ENCODE measurements around the gene SVIL.
"Not testable (repeated sequence)": the region's sequence is repeated elsewhere in the genome, so short reads cannot be mapped to it uniquely, and the experiment has no call there.

SVIL gene

DNA sequence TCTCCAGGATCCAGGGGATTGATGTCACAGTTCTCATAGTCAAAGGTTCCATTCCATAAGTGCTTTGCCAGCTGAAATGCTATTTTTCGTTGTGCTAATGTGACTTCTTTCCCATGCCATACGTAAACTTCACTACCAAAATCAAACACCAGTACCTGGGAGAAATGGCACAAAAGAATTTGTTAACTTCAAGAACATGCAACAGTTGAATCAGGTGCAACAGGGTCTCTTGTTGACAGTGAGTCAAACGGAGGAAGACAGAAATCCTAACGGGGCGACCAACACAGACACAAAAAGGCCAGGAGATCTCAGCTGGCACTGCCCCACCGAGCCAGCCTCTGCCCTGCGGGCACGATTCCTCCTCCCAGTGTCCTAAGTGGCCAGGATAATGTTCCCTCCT is 150.1 kb downstream of the SVIL start:
- DNase-seq (ENCODE audit: low spot score) = not testable (repeated sequence)

DNA sequence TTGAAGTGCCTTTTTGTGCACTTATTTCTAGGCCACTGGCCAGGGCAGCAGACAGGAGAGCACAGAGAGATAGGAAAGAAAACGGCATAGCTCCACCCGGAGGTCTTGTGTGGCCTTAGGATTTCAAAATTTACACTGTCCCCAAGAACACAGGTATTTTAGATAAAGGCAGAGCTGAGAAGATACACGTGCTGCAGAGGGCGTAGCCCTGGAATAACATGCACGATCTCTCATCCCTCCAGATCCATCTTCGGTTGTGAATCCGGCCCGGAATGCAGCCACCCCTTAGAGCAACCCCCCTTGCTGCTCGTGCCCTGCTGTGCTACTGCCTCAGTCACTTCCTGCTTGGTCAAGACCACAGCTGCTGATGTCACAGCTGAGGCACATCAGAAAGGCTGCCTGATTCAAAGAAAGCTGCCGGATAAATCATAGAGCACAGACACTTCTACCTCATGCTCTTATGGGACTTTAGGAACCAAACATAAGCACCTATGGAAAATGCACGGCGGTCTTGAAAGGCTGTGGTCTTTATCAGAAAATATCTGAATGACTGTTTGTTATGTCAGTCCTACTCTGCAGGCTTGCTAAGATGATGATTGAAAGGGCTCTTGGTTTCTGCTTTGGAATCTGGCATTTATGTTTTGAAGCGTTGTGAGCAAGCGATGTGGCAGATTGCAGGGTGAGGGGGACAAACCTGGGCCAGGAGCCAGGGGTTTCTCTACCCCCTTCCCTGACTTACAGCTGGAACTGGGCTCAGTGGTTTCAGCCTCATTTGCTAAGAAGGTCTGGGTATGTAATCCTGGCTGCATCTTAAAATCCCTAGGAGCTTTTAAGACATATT is 152.0 kb downstream of the SVIL start:
- no peak for DNase-seq (ENCODE audit: low spot score)

DNA sequence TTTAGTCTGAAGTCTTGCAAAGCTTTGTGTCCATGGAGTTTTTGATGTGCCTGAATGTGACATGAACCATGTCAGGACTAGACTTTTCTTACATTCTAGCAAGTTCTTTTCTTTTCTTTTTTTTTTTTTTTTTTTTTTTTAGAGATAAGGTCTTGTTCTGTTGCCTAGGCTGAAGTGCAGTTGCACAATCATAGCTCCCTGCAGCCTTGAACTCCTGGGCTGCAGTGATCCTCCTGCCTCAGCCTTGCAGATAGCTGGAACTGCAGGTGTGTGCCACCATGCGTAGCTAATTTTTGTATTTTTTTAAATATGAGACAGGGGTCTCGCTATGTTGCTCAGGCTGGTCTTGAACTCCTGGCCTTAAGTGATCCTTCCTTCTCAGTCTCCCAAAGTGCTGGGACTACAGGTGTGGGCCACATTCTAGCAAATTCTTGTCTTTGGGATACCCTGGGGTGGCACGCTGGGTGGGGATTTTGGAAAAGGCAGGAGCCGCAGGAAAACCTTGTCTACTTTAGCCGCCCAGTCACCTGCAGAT is 152.8 kb downstream of the SVIL start:
- no peak for DNase-seq (ENCODE audit: low spot score)

DNA sequence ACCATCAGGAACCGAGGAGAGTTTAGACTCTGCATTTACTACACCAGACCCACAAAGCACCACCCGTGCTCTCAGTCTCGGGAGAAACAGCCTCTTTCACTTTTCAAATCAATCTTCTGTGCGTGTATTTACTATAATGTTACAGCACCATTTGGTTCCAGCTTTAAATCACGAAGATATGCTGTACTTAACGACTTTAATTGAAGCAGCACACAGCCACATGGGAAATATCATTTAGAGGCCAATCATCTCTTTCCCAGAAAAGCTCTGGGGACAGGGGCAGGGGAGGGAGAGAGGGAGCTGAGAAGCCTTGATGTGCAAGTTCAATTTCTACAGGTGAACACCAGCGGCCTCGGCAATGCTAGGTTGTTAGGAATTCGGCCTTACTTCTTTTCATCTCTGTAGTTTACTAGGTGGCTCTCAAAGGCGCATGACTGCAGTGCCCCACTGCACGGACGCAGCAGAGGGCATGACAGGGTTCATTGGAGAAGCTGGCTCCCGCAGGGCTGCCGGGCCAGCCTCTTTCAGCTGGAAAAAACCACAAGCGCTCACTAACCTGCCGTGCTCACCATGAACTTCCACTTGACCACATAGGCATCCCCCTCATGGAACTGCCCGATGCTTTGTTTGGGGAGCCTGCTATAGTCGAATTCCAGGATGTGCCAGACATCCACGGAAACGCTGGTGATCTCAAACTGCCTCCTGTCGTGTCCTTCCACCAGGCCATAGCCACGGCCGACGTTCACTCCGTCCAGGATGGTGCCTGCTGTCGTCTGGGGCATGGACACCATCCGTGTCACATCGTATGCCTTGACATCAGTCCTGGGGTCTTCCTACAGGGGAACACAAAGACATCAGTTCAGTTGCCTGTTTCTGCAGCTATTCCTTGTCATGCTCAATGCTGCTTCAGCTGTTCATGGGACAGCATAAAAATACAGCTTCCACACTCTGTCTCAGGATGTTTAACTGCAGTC is 154.5 kb downstream of the SVIL start:
- peak; percentile 5 for DNase-seq (ENCODE audit: low spot score)

DNA sequence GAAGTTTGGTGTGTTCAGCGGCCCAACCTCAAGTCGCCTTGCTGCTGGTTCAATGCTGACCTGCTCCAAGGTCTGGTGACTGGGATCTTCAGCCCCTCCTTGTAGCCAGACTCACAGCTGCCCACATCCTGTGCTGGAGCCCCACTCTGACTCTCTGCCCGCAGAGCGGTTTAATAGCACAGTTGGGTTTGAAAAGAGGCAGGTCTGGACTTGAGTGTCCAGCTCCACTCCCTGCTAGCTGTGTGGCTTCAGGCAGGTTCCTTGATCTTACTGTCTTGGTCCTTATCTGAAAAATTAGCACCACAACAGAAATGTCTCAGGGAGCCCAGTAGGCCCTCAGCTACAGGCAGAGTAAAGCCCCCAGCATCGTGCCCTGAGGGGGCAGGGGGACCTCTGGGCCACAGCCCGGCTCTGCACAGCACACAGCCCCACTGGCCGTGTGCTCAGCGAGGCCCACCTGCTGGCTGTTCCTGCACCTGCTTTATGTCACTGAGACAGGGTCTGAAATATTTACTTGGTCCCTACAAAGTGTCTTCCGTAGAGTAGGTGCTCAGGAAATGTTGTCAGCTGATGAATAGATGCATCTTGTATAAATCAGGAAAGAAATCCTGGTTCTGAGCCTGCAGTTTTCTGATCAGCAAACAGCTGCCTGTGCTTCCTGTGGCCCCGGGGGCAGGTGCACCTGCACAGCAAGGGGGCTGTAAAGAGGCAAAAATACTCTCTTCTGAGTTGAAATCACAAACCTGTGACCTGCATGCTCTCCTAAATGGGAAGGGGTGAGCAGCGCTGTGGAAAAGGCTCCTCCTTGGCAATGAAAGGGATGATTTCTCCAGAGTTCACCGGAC is 155.5 kb downstream of the SVIL start:
- DNase-seq (ENCODE audit: low spot score) = peak; percentile 44

DNA sequence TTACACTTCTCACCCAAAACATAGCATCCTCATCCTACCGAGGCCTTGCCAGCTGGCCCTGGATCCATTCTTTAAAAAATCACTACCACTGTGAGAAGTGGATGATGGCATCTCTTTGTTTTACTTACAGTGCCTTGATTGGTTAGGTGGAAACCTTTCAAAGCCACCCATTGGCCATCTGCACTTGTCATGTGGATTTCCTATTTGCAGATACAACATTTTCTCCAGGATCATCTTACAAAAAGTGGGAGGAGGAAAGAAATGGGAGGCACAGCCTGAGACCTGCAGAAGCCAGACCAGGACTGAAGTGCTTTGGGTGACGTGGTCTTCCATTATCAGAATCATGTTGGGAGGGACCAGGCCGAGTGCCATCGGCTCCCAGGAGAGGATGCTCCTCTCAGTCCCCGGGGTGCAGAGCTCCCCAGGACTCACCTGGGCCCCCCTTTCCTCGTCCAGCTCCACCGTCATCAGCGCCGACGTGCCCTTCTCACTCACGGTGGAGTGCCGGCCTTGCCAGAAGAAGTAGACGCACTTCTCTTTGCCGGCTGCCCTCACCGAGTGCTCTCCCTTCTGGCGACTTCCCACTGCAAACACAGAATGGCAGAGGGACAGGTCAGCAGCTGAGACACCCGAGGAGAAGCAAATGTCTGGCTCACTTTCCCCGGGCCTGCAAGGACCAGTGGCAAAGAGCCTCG is 161.2 kb downstream of the SVIL start:
- DNase-seq (ENCODE audit: low spot score) = no peak

DNA sequence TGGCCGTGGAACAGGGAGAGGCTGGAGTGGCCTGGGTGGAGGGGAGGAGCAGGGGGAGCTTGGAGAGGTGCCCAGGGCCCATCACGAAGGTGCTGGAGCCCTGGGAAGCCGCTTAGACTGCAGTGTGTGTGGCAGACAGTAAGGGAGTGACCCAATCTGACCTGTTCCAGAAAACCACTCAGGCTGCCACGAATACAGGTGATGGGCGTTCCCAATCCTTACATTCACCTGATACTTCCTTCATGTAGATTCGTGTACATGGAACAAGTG is 161.7 kb downstream of the SVIL start:
- DNase-seq (ENCODE audit: low spot score) = no peak

DNA sequence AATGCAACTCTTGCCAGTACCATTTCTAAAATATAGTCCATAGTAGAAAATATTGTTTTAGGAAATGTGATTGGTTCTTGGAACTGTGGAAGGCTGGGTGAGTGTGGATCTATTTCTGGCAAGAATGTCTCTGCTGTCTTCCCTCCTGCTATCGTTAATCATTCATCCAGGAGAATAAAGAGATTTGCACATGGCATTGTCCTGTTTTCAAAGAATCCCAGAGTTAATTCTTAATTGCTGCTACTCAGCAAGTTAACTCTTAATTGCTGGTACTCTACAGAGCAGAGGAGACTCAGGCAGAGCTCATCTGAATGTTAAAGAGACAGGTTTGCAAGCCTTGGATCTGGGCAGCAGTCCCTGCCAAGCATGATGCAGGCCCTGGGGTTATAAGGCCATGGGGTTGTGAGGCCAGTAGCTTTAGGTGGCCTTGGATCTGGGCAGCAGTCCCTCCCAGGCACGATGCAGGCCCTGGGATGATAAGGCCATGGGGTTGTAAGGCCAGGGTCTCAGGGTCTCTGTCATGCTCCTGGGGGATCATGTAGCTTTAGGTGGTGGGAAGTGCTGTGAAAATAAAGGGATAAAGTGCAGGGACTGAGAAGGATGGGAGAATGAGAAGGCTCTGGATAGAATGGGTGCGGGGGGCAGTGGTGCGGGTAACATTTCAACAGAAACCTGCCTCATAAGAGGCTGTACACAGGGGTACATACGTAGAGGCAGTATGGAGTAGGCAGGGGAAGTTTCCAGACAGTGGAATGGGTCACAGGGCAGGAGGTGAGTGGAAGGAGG is 162.3 kb downstream of the SVIL start:
- no peak for DNase-seq (ENCODE audit: low spot score)

DNA sequence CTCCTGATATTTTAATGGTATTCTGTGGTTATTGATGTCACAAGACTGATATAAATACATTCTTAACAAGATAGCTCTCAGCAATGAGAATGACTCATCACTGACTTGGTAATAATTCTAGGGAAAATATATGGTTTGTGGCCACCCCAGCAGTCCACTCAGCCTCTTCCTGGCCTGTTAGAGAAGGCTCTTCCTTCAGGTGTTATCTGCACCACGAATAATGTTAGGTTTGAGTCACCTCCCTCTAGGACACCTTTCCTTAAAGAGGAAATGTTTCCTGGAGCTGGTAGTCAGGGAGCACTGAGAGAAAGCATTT is 163.3 kb downstream of the SVIL start:
- DNase-seq (ENCODE audit: low spot score) = no peak

DNA sequence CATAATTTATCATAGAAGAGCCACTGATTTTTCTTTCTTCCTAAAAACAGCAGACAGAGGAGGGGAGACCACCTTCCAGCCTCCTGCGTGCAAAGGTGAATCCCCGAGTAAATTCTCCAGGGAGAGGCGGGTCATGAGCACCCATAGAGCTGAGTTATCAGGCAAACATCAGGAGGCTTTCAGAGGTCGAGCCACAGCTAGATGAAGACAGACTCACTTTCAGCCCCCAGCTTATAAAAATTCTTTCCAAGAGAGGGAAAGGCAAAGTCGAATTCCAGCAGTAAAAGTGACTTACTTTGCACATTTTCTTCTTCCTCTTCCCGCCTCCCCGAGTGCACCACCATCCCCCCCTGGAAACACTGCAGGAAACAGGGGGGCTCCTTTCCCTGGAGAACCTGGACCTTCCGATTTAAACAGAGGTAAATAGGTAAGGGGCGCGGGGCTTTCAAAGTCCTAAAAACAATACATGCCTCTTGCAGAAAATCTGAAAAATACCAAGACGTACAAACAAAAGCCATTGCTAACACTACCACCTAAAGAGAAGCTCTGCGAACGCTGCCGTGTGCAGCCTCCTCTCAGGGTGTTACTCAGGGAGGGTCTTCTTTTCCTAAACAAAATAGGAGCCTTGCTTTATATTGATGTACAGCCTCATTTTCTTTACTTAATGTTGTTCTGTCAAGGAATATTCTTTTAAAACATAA is 163.8 kb downstream of the SVIL start:
- no peak for DNase-seq (ENCODE audit: low spot score)

DNA sequence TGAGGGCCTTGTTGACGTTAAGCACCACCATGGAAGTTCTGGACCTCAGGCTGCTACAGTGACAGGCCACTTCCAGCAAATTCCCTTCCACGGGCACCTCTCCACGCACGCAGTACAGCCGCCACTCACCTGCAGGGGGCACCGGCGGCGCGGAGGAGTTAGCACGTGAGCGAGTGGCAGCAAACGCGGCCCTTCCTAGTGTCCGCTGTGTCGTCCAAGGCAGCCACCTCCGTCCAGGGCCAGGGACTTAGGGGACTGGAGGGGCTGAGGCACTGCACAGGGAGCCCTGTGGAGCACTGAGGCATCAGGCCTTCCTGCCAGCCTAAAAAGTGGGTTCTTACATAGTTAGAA is 164.4 kb downstream of the SVIL start:
- peak; percentile 19 for DNase-seq (ENCODE audit: low spot score)

DNA sequence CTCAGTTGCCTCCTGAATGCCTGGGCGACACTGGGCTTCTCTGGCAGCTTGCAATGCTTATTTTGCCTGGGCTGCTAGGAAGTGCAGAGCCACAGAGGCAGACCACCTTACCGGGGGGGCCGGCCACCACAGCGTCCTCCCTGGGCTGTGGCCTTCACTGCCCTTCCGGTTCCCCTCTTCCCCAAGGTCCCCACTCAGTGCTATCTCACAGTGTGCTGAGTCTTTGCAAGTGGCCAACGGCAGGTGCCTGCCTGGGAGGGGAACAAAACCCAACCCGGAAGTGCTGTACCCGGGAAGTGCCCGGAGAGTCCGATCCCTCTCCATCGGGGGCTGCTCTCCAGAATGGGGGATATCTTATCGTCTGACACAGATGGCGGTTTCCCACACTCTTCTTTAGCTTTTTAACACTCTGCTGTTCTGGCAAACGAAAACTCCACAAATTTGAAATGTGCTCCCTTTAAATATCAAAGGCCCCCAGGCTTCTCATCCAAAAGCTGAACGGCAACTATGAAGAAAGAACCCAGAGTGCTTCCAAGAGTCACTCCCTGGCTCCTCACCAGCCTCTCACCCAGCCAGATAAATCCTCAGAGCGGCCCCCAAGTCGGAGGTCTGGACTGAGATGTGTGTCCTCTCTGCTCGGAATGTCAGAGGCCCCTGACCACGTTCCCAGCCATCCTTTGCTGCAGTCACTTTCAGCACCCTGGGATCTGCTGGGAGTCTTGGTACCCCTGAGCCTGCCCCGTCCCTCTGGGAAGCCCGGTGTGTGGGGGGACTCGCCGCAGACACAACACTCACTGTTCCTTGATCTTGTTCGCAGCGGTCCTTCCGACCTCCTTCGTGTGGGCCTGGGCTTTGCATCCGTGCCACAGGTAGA is 165.1 kb downstream of the SVIL start:
- DNase-seq (ENCODE audit: low spot score) = no peak

DNA sequence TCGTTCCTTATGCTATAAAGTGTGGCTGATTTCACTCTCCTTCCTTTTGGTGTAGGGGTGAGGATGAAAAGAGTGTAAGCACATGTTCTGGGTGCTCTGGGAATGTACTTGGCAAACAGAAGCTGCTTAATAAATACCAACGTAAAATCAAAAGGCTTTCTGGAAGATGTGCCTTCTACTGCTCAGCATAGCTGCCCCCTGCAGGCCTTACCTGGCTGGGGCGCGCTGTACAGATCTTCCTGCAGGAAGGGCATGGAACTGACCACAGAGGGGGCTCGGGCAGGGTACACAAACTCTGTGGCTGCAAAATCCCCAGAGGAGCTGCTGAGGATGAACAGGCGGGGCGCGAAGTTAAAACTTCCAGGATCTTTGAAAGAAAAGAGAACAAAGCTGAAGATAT is 169.4 kb downstream of the SVIL start:
- DNase-seq (ENCODE audit: low spot score) = no peak

DNA sequence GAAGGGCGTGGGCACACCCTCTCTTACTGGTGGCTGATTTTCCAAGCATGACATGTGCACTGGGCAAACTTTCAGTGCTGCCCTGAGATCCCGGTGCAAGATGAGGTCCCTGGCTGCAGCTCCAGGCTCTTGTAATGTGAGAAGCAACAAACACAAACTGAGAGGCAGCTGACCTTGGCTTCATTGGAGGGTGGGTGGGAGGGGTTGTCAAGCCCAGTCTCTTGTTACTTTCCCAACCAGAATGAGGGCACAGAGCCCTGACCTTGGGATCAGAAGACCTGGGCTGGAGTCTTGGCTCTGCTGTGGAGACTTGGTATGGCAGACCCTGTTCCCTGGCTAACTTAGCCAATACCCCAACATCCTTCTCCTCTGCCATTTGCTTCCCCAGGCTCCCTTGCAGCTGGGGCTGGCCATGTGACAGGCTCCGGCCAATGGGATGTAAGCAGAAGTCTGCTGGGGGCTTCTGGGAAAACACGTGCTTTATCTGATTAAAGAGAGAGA is 170.1 kb downstream of the SVIL start:
- DNase-seq (ENCODE audit: low spot score) = not testable (repeated sequence)

DNA sequence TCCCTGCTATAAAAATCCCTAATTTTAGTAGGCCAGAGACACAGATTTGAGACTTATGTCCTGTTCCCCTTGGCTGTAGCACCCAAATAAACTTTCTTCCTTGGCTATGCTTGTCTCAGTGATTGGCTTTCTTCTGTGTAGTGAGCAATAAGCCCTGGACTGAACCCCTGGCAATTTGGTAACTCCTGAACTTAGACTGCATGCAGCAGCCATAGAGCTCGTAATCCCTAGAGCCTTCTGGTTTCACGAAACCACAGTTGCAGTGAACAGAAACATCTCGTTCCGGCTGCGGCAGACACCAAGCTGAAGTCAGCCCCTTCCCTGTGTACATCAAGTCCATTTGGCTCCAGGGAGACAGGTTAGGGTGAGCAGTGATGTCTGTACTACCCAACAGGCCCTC is 173.7 kb downstream of the SVIL start:
- no peak for DNase-seq (ENCODE audit: low spot score)

DNA sequence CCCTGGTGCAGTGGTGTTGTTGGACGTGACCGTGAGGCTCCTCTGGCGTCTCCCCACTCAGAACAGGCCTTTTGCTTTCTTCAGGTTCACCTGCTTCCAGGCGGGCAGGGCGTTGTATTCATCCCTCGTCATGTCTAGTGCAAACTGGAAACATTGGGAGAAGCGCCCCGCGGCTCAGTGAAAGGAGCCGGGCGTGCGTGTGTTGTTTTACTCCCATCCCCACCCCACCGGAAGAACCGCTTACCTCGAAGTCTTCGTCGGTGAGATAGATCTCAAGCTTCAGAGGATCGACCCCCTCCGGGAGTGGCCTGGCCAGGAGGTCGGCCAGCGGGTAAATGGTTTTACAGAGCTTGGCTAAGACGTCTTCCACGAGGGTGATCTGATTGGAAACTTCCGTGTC is 176.6 kb downstream of the SVIL start:
- not testable (repeated sequence) for DNase-seq (ENCODE audit: low spot score)

DNA sequence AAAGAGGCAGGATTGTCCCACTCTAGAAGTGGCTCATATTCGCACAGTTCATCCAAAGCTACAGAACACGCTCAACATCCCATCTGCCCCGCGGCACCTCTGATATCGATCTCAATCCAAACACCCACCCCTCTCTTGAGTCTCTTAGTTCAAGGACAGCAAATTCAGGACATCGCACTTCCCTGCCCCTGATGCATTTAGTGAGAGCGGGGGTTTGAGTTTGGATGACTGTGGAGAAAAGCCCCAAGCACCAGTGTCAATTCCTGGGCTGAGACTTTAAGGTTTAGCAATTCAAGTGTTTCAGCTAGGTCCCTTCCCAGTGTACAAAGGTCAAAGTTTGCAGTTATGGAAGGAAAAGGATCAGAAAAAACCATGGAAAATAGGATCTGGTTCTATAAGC is 179.7 kb downstream of the SVIL start:
- DNase-seq (ENCODE audit: low spot score) = no peak

DNA sequence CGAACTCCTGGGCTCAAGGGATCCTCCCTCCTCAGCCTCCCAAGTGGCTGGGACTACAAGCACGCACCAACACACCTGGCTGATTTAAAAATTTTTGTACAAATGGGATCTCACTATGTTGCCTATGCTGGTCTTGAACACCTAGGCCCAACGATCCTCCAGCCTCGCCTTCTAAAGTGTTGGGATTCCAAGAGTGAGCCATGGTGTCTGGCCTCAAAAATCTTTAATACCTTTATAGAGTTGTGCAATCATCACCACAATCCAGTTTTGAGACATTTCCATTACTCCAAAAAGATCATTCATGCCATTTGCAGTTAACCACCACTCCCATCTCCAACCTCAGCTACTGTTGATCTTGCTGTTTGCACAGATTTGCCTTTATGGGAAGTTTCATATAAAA is 180.5 kb downstream of the SVIL start:
- no peak for DNase-seq (ENCODE audit: low spot score)

DNA sequence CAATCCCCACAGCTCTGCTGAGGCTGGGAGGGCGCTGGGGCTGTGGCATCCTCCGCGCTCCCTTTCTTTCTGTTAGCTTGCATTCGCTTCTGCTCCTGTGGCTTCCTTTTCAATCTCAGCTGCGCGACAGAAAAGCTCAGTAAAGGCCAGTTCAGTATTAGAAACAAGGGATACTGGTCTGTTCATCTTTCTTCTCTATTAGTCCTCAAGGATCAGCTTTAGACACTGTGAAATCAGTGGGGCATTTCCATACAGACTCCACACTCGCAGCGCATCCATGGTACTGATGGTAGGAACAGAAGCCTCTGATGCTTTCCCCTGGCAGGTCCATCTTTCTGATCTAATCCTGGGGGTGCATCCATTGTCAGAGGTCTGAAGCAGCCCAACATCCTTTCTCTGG is 182.2 kb downstream of the SVIL start:
- no peak for DNase-seq (ENCODE audit: low spot score)
